ENCODE data around the gene LAMA2.

LAMA2 gene

DNA sequence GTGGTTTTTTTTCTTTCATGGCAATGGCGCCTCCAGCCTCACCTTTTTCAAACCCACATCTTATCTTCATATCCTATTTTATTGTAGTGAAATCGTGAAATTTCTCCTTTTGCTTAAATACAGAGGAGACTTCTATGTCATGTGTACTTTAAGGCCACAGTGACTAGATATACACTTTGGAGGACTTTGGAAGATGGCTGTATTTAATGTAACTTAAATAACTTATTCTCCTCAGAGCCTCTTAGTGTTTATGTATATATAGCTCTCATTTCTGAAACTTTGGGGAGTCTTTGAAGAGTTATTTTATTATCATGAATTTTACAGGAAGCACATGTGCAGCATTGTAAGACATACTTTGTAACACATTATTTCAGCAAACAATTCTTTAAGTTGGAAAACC is 968 bp downstream of the LAMA2 start:
- TF ChIP-seq EP300 (IDR thresholded peaks at IDR 0.05; ENCODE audit: borderline replicate concordance) (no peak), EGR1 (IDR thresholded peaks at IDR 0.05) (no peak), TAF1 (IDR thresholded peaks at IDR 0.05; ENCODE audit: low read depth) (no peak), TCF12 (IDR thresholded peaks at IDR 0.05; ENCODE audit: low read depth) (no peak), CEBPB (IDR thresholded peaks at IDR 0.05) (no peak), FOXM1 (IDR thresholded peaks at IDR 0.05; ENCODE audit: borderline replicate concordance, low read depth) (no peak), CREB1 (IDR thresholded peaks at IDR 0.05; ENCODE audit: low read depth) (no peak), NFIC (IDR thresholded peaks at IDR 0.05) (no peak), YY1 (IDR thresholded peaks at IDR 0.05; ENCODE audit: low read depth) (no peak), TEAD4 (IDR thresholded peaks at IDR 0.05) (no peak), RAD21 (IDR thresholded peaks at IDR 0.05; ENCODE audit: low read depth) (no peak), ZBTB7A (IDR thresholded peaks at IDR 0.05; ENCODE audit: low read depth) (no peak)
- TF ChIP-seq, protein P1, sequence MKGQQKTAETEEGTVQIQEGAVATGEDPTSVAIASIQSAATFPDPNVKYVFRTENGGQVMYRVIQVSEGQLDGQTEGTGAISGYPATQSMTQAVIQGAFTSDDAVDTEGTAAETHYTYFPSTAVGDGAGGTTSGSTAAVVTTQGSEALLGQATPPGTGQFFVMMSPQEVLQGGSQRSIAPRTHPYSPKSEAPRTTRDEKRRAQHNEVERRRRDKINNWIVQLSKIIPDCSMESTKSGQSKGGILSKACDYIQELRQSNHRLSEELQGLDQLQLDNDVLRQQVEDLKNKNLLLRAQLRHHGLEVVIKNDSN (IDR thresholded peaks at IDR 0.05): no peak
- TF ChIP-seq, protein P2, sequence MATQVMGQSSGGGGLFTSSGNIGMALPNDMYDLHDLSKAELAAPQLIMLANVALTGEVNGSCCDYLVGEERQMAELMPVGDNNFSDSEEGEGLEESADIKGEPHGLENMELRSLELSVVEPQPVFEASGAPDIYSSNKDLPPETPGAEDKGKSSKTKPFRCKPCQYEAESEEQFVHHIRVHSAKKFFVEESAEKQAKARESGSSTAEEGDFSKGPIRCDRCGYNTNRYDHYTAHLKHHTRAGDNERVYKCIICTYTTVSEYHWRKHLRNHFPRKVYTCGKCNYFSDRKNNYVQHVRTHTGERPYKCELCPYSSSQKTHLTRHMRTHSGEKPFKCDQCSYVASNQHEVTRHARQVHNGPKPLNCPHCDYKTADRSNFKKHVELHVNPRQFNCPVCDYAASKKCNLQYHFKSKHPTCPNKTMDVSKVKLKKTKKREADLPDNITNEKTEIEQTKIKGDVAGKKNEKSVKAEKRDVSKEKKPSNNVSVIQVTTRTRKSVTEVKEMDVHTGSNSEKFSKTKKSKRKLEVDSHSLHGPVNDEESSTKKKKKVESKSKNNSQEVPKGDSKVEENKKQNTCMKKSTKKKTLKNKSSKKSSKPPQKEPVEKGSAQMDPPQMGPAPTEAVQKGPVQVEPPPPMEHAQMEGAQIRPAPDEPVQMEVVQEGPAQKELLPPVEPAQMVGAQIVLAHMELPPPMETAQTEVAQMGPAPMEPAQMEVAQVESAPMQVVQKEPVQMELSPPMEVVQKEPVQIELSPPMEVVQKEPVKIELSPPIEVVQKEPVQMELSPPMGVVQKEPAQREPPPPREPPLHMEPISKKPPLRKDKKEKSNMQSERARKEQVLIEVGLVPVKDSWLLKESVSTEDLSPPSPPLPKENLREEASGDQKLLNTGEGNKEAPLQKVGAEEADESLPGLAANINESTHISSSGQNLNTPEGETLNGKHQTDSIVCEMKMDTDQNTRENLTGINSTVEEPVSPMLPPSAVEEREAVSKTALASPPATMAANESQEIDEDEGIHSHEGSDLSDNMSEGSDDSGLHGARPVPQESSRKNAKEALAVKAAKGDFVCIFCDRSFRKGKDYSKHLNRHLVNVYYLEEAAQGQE (IDR thresholded peaks at IDR 0.05; ENCODE audit: low read depth): no peak
- TF ChIP-seq, protein P3, sequence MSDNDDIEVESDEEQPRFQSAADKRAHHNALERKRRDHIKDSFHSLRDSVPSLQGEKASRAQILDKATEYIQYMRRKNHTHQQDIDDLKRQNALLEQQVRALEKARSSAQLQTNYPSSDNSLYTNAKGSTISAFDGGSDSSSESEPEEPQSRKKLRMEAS (IDR thresholded peaks at IDR 0.05): no peak

DNA sequence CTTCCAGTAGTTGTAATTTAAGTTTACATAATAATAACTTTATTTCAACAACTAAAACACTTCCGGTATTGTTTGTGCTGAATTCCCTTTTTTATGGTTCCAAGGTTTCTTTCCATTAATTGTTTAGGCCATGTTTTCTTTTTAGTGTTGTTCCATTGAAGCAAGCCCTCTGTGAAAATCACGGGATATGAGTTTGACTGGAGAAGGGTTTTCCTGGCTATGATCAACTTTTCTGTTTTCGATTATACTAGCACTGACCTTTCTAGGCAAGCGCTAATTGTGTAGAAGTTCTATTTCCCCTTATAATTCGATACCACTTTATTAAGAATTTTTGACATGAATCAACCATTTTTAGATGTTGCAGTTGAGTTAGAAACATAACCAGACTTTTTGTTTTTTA is 2.4 kb downstream of the LAMA2 start:
- TF ChIP-seq RAD21 (IDR thresholded peaks at IDR 0.05; ENCODE audit: low read depth): no peak
- TF ChIP-seq EGR1 (IDR thresholded peaks at IDR 0.05): no peak
- no peak for TF ChIP-seq YY1 (IDR thresholded peaks at IDR 0.05; ENCODE audit: low read depth)
- TF ChIP-seq TCF12 (IDR thresholded peaks at IDR 0.05; ENCODE audit: low read depth): no peak
- TF ChIP-seq EP300 (IDR thresholded peaks at IDR 0.05; ENCODE audit: borderline replicate concordance): no peak

- TF ChIP-seq, protein P1 (IDR thresholded peaks at IDR 0.05): no peak
- TF ChIP-seq CREB1 (IDR thresholded peaks at IDR 0.05; ENCODE audit: low read depth): no peak
Observed at GRCh38 chr6:128886706-128887105, 3.8 kb downstream of the LAMA2 start.

DNA sequence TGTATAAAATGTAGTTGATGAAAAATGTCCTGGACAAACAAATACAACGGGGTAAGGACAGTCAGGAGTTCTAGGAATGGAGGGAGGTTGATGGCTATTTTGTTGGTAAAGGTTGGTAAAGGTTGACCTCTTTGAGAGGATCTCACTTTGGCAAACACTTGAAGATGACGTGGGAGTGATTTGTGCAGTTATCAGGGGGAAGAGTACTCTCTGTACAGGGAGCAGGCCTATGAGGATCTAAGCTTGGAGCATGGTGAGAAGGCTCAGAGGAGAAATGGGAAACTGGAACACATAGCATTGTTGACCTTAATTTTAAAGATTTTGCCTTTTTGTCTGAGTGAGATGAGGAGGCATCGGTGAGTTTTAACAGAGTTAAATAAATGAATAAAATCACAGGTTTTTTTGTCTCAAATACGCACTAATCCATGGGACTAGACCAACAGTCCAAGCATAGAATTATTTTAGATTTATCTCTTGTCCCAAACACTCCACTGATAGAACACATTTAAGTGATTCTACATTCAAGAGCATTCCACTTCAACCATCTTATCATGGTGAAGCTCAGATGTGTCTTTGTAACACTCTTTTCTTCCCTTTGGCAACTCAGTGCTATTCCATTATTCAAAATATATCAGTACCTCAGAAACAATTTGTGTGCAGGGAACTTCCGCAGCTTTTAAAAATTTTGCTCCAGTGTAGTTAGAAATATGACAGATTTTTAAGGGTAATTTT is 5.7 kb downstream of the LAMA2 start:
- TF ChIP-seq CEBPB (IDR thresholded peaks at IDR 0.05): no peak

GRCh38 chr6:128889870-128890269 is 6.9 kb downstream of the LAMA2 start:
- TF ChIP-seq EGR1 (IDR thresholded peaks at IDR 0.05) (no peak), FOXM1 (IDR thresholded peaks at IDR 0.05; ENCODE audit: borderline replicate concordance, low read depth) (no peak), NFIC (IDR thresholded peaks at IDR 0.05) (no peak), TCF12 (IDR thresholded peaks at IDR 0.05; ENCODE audit: low read depth) (no peak), CEBPB (IDR thresholded peaks at IDR 0.05) (no peak), CREB1 (IDR thresholded peaks at IDR 0.05; ENCODE audit: low read depth) (no peak)
- TF ChIP-seq, protein P3 (IDR thresholded peaks at IDR 0.05): no peak

- TF ChIP-seq TEAD4 (IDR thresholded peaks at IDR 0.05) (no peak), ZBTB7A (IDR thresholded peaks at IDR 0.05; ENCODE audit: low read depth) (no peak), NFIC (IDR thresholded peaks at IDR 0.05) (no peak), CREB1 (IDR thresholded peaks at IDR 0.05; ENCODE audit: low read depth) (no peak), CEBPB (IDR thresholded peaks at IDR 0.05) (no peak), FOXM1 (IDR thresholded peaks at IDR 0.05; ENCODE audit: borderline replicate concordance, low read depth) (no peak), TAF1 (IDR thresholded peaks at IDR 0.05; ENCODE audit: low read depth) (no peak), YY1 (IDR thresholded peaks at IDR 0.05; ENCODE audit: low read depth) (no peak), EGR1 (IDR thresholded peaks at IDR 0.05) (no peak), TCF12 (IDR thresholded peaks at IDR 0.05; ENCODE audit: low read depth) (no peak), EP300 (IDR thresholded peaks at IDR 0.05; ENCODE audit: borderline replicate concordance) (no peak), RAD21 (IDR thresholded peaks at IDR 0.05; ENCODE audit: low read depth) (no peak)
- TF ChIP-seq, protein P2 (IDR thresholded peaks at IDR 0.05; ENCODE audit: low read depth): no peak
- TF ChIP-seq, protein P3 (IDR thresholded peaks at IDR 0.05): no peak
- TF ChIP-seq, protein P1 (IDR thresholded peaks at IDR 0.05): no peak
Observed at GRCh38 chr6:128892079-128892478, 9.1 kb downstream of the LAMA2 start.
